ENCODE measurements around the gene RABL3. TPM values are rescaled to one million over a fixed set of nuclear protein-coding genes. Genes with fewer than 3 reads are reported as not detected.

Gene RABL3
- total RNA-seq, 4 donors from 2014 or later: 19.8 to 31.8 (median 26.6) TPM

DNA sequence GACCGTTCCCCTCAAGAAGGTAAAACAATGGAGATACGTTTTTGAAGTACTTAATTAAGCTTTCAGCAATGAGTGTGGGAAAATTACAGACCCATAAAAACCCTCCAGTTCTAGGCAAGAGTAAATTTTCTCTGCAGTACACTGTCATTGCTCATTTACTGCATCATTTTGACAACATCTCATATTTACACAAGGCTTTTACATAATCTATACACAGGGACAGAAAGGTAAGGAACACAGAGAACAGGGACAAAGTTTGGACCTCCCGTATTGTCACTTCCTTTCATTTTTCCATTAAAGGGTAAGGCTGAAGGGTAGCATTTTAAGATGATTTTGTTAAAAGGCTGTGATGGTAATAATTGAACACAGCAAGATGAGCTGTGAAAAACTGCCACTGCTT is 52.9 kb downstream of the RABL3 start:
- TF ChIP-seq, protein P1, sequence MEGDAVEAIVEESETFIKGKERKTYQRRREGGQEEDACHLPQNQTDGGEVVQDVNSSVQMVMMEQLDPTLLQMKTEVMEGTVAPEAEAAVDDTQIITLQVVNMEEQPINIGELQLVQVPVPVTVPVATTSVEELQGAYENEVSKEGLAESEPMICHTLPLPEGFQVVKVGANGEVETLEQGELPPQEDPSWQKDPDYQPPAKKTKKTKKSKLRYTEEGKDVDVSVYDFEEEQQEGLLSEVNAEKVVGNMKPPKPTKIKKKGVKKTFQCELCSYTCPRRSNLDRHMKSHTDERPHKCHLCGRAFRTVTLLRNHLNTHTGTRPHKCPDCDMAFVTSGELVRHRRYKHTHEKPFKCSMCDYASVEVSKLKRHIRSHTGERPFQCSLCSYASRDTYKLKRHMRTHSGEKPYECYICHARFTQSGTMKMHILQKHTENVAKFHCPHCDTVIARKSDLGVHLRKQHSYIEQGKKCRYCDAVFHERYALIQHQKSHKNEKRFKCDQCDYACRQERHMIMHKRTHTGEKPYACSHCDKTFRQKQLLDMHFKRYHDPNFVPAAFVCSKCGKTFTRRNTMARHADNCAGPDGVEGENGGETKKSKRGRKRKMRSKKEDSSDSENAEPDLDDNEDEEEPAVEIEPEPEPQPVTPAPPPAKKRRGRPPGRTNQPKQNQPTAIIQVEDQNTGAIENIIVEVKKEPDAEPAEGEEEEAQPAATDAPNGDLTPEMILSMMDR (IDR thresholded peaks at IDR 0.05; ENCODE audit: low read depth): no peak

- TF ChIP-seq, protein P1 (IDR thresholded peaks at IDR 0.05; ENCODE audit: low read depth): no peak
These were observed 54.2 kb downstream of the RABL3 start for GRCh38 chr3:120688121-120688520.

- TF ChIP-seq, protein P1 (IDR thresholded peaks at IDR 0.05; ENCODE audit: low read depth): no peak
These were observed 56.9 kb downstream of the RABL3 start for GRCh38 chr3:120685411-120685810.

- TF ChIP-seq, protein P1 (IDR thresholded peaks at IDR 0.05; ENCODE audit: low read depth): no peak
These were observed 57.4 kb downstream of the RABL3 start for GRCh38 chr3:120684896-120685295.

GRCh38 chr3:120683671-120684301 is 58.5 kb downstream of the RABL3 start:
- TF ChIP-seq, protein P1 (IDR thresholded peaks at IDR 0.05; ENCODE audit: low read depth): no peak

DNA sequence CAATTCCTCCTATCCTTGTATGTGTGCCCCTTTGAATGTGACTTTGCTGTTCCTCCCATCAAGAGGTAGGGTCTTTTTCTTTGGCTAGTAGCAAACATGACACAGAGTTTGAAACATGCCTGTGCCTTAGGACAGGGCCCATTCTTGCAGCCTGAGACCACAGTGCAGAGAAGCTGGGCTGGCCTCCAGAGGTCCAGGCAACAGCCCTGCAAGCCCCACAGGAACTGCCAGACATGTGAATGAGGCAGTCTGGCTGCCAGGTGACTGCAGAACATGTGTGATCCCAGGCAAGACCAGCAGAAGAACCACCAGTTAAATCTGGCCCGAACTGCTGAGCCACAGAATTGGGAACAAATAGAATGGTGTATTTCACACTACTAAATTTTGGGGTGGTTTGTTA is 59.1 kb downstream of the RABL3 start:
- TF ChIP-seq, protein P1 (IDR thresholded peaks at IDR 0.05; ENCODE audit: low read depth): no peak

DNA sequence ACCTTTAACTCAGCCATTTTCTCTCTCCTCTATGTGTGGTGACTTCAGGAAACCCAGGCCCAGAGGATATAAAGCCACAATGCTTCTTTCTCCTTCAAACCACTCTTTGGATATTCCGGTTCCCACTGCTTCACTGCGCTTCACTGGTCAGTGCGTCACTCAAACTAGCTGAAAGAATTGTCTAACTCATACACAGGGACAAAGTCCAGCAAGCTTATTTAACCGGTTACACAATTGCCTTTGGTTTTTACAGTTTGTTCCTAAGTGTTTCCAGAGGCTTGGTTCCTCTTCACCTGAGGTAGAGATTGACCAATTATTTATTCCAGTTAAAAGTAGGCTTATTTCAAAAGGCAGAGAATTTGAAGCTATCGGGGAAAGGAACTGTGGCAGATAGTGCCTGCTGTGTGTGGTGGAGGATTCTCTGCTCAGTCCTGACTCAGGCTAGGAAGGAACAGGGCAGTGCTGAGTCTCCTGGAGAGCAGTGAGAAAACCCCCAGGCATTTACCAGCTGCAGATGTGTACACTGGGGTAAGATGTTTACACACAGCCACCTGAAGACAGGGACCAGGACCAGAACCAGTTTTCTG is 60.1 kb downstream of the RABL3 start, which contains the start of gene HGD:
Gene HGD, minus strand, starts transcription at position 145 of the 587 bp plus-strand sequence. Its CDS starts 128 bp downstream, at position 17.
- TF ChIP-seq, protein P1 (IDR thresholded peaks at IDR 0.05; ENCODE audit: low read depth): no peak
